Kidney (tissue), 14 donors: Measurements from ENCODE around the gene CELA2A. TPM values are rescaled to one million over a fixed set of nuclear protein-coding genes. Genes with fewer than 3 reads are reported as not detected.

Experiments used
- DNase-seq, 5 donors: peaks; one replicate each; pipeline ENCODE4 v3.0.0-alpha.2; 2013 to 2020
- FAIRE-seq: peaks from 2 replicates; lab custom pipeline; 2012; peaks lifted over from hg19 to GRCh38; lab: Jason Lieb, UNC
- H3K27ac ChIP-seq, 2 donors: one replicate each; pipeline ENCODE4 v1.7.0; 2013; ENCODE audit warnings: low read depth in 2 of 2, low read length in 2 of 2, inconsistent platforms in 1 of 2
- H3K27me3 ChIP-seq: one replicate; pipeline ENCODE4 v1.7.1; 2013; ENCODE audit warnings: low read length, inconsistent platforms; ENCODE audit not compliant: control insufficient read depth, insufficient read depth
- H3K36me3 ChIP-seq, 3 donors: one replicate each; pipeline versions ENCODE4 v1.7.0 to v1.7.1; 2013; ENCODE audit warnings: low read length in 3 of 3, control low read depth in 1 of 3, inconsistent platforms in 1 of 3; ENCODE audit not compliant: insufficient read depth in 3 of 3, control insufficient read depth in 2 of 3
- H3K4me1 ChIP-seq, 3 donors: one replicate each; pipeline versions ENCODE4 v1.7.0 to v1.7.1; 2013; ENCODE audit warnings: low read length in 3 of 3, inconsistent platforms in 1 of 3, low read depth in 1 of 3; ENCODE audit not compliant: control insufficient read depth in 2 of 3, insufficient read depth in 2 of 3
- H3K4me3 ChIP-seq, 3 donors: one replicate each; pipeline versions ENCODE4 v1.7.0 to v1.8.1; 2013; ENCODE audit warnings: low read length in 3 of 3, control low read depth in 1 of 3, inconsistent platforms in 1 of 3
- H3K9ac ChIP-seq, 3 donors: one replicate each; pipeline versions ENCODE4 v1.7.0 to v1.7.1; 2013; ENCODE audit warnings: low read length in 3 of 3, control low read depth in 1 of 3, inconsistent platforms in 1 of 3
- H3K9me3 ChIP-seq, 3 donors: one replicate each; pipeline versions ENCODE4 v1.7.0 to v1.7.1; 2013; ENCODE audit warnings: low read length in 3 of 3, control low read depth in 1 of 3, inconsistent platforms in 1 of 3; ENCODE audit not compliant: control insufficient read depth in 2 of 3, insufficient read depth in 1 of 3
- intact Hi-C: fragments of 100-400 bp; cut with DNase I; formaldehyde crosslinking; loops from one replicate; pipeline ENCODE4 v1.11.1; 2022
- polyA plus RNA-seq: library from polyadenylated mRNA; stranded (reverse); fragments of 350-450 nt; fragmentation: Illumina TruSeq; extraction: RNeasy Lipid Tissue Mini Kit (QIAGEN cat#74804); gene quantifications from one replicate; pipeline ENCODE4 v1.2.3, GENCODE V29; 2014; ENCODE audit warnings: low read depth, low replicate concordance; ENCODE audit not compliant: insufficient read depth
- total RNA-seq: library from RNA; stranded (reverse); fragmentation: NEBNext Ultra II Directional; extraction: Animal tissue kit (Norgen Biotek cat#: 25700); gene quantifications from one replicate; pipeline ENCODE4 v1.2.1, GENCODE V29; 2021
- TF ChIP-seq, protein P1 (sequence below): IDR thresholded peaks from 3 replicates; pipeline ENCODE4 v1.5.1; 2012; ENCODE audit warnings: mild to moderate bottlenecking, moderate library complexity, borderline replicate concordance; ENCODE audit not compliant: insufficient read depth; ENCODE audit errors: extremely low read depth
- donor health status: control.
- donor health status: control.
- donor health status: control.
- donor health status: control.
- donor health status: control.
- donor health status: DM: yes; HTN: yes; CAD: no.
- donor health status: Normal renal cell carcinoma (clear cell type).

CELA2A gene
- total and polyA plus RNA-seq, 2 donors from 2014 or later = not detected

DNA sequence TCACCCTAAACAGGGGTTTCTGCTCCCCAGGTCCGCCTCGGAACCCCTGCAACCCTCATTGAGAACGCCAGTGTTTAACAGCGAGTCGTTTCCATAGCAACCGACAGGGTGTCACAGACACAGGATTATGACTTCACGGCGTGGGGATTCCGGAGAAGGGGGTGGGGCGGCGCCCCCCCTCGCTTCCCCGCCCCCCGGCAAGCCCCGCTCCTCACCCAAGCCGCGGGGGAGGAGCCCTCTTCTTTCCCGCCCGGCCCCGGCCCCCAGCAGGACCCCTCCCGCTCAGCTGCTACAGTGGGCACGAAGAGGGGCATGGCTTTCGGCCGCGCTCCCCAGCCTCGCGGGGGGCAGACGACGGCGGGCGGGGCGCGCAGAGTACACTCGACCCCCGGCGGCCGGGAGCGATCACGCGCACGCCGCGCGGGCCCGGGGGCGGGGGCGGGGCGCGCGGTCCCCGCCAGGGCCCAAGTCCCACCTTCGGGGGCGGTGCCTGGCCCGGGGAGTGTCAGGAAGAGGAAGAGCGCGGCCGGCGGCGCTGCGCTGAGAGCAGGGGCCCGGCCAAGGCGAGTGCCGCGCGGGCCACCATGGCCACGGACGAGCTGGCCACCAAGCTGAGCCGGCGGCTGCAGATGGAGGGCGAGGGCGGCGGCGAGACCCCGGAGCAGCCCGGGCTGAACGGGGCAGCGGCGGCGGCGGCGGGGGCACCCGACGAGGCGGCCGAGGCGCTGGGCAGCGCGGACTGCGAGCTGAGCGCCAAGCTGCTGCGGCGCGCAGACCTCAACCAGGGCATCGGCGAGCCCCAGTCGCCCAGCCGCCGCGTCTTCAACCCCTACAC, 46.9 kb upstream of the CELA2A start, which contains the start of gene EFHD2:
Gene EFHD2 (plus strand): TSS at position 501 of the 835 bp plus-strand sequence. CDS start 84 bp downstream, at position 585.
- intact Hi-C loops = no loop called here
- H3K36me3 ChIP-seq = no peaks in the 10 kb centered on the region
- H3K4me3 ChIP-seq = peak within 1 kb of the TSS; percentile 42 to 73 (median 71)
- H3K9ac ChIP-seq = peak within 1 kb of the TSS; percentile 4 to 60 (median 35)
- no peaks in the 10 kb centered on the region for H3K27me3 ChIP-seq
- FAIRE-seq (no peak), DNase-seq (peak; percentile 84 to 95 (median 92))
- no peaks in the 10 kb centered on the region for H3K9me3 ChIP-seq
- TF ChIP-seq, protein P1, sequence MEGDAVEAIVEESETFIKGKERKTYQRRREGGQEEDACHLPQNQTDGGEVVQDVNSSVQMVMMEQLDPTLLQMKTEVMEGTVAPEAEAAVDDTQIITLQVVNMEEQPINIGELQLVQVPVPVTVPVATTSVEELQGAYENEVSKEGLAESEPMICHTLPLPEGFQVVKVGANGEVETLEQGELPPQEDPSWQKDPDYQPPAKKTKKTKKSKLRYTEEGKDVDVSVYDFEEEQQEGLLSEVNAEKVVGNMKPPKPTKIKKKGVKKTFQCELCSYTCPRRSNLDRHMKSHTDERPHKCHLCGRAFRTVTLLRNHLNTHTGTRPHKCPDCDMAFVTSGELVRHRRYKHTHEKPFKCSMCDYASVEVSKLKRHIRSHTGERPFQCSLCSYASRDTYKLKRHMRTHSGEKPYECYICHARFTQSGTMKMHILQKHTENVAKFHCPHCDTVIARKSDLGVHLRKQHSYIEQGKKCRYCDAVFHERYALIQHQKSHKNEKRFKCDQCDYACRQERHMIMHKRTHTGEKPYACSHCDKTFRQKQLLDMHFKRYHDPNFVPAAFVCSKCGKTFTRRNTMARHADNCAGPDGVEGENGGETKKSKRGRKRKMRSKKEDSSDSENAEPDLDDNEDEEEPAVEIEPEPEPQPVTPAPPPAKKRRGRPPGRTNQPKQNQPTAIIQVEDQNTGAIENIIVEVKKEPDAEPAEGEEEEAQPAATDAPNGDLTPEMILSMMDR = peak; percentile 9
- peaks cover 0 to 8% (median 0%) of the 10 kb centered on the region in 3 donors for H3K4me1 ChIP-seq
- H3K27ac ChIP-seq = no peak within 1 kb of the TSS

DNA sequence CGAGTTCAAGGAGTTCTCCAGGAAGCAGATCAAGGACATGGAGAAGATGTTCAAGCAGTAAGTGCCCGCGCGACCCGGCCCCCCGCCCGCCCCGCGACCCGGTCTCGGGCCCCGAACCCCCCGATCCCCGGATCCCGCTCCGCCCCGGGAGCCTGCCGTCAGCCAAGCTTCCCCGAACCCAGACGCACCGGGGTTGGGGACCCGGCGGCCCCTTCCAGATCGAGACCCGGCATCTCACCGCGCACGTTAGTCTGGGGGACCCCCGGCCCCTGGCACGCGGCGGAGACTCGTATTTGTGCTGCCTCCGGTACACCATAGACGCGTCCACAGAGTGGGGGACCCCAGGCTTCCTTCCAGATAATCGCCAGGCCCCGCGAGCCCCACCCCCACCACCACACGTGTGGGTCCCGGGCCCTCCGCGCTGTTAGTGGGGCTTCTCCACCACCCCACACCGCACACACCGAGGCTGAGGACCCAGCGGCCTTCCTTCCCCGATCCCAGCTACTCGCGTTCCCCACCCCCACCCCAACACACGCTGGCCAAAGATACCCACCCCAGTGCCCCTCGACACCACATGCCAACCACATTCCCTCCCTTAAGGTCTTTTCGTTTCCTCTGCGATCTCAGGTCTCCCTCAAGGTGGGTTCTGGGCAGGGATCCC, 46.2 kb upstream of the CELA2A start:
- intact Hi-C loops = no loop called here
- Histone ChIP-seq H3K4me1 (peaks cover 0 to 8% (median 0%) of the 10 kb centered on the region in 3 donors), H3K36me3 (no peaks in the 10 kb centered on the region), H3K9ac (peak overlapping the region in 2 of 3 donors; percentile 35 to 60), H3K27me3 (no peaks in the 10 kb centered on the region), H3K4me3 (peak overlapping the region; percentile 42 to 73 (median 71)), H3K9me3 (no peaks in the 10 kb centered on the region), H3K27ac (no peak overlapping the region)
- DNase-seq = peak in 2 of 5 donors; percentile 73 to 83
- TF ChIP-seq, protein P1 = no peak
- no peak for FAIRE-seq

DNA sequence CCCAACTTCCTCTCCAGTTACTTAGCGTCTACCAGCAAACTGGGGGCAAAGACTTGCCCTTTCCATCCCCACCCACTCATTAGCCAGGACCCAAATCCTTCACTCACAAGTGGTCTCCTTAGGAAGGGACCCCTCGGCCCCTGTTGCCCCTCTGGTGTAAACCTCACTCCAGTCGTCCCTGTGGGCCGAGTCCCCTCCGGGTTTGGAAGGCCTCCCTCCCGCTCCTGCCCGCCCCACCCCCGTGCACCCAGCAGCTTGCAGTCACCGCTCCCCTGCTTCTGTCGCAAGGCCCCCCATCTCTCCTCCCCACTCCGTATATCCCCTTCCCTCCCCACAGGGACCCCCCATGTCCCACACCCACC, 45.7 kb upstream of the CELA2A start:
- Histone ChIP-seq H3K27me3 (no peaks in the 10 kb centered on the region), H3K4me3 (peak overlapping the region; percentile 23 to 73 (median 71)), H3K9me3 (no peaks in the 10 kb centered on the region), H3K36me3 (no peaks in the 10 kb centered on the region), H3K27ac (no peak overlapping the region), H3K9ac (peak overlapping the region in 2 of 3 donors; percentile 35 to 60), H3K4me1 (peaks cover 0 to 9% (median 0%) of the 10 kb centered on the region in 3 donors)
- FAIRE-seq (no peak), DNase-seq (peak in 1 of 5 donors; percentile 79)
- intact Hi-C loops = no loop called here
- TF ChIP-seq, protein P1 = no peak
